BLaER1 treated with 17β-estradiol and CSF1 and Interleukin-3, amounts not matched to agents 10 nM and 100 nM (cell line): ENCODE results near the gene SOWAHA.
"Not testable (repeated sequence)": the region's sequence is repeated elsewhere in the genome, so short reads cannot be mapped to it uniquely, and the experiment has no call there.

ENCODE experiments used
- H3K27ac ChIP-seq, 11 experiments: shearing (Covaris generic); formaldehyde crosslinking; 2 replicates each; pipeline ENCODE4 v1.8.1; 2022
- H3K27me3 ChIP-seq, 11 experiments: shearing (Covaris generic); formaldehyde crosslinking; 2 replicates each; pipeline ENCODE4 v1.8.1; 2022
- H3K36me3 ChIP-seq, 11 experiments: shearing (Covaris generic); formaldehyde crosslinking; 2 replicates each; pipeline ENCODE4 v1.8.1; 2022
- H3K4me1 ChIP-seq, 10 experiments: shearing (Covaris generic); formaldehyde crosslinking; 2 replicates each; pipeline ENCODE4 v1.8.1; 2022
- H3K4me2 ChIP-seq, 11 experiments: shearing (Covaris generic); formaldehyde crosslinking; 2 replicates each; pipeline ENCODE4 v1.8.1; 2022
- H3K4me3 ChIP-seq, 10 experiments: shearing (Covaris generic); formaldehyde crosslinking; 2 replicates each; pipeline ENCODE4 v1.8.1; 2022
- H3K9ac ChIP-seq, 11 experiments: shearing (Covaris generic); formaldehyde crosslinking; 2 replicates each; pipeline ENCODE4 v1.8.1; 2022
- H3K9me3 ChIP-seq, 11 experiments: shearing (Covaris generic); formaldehyde crosslinking; replicated peaks in 1 of 11; 2 replicates each; pipeline ENCODE4 v1.8.1; 2022
- H4K20me1 ChIP-seq, 11 experiments: shearing (Covaris generic); formaldehyde crosslinking; 2 replicates each; pipeline ENCODE4 v1.8.1; 2022
- Cebpa-rat ChIP-seq, 11 experiments: shearing (Covaris generic); IDR thresholded peaks; 2 replicates each; pipeline ENCODE4 v1.8.1; 2022

The SOWAHA gene

GRCh38 chr5:132797651-132798050 lies 15.5 kb upstream of the SOWAHA start:
- no peak for TF ChIP-seq Cebpa-rat (IDR thresholded peaks at IDR 0.05)
- Histone ChIP-seq H4K20me1 (no peaks in the 10 kb centered on the region), H3K4me3 (no peak overlapping the region), H3K4me2 (no peak overlapping the region), H3K36me3 (no peaks in the 10 kb centered on the region), H3K9ac (no peak overlapping the region), H3K4me1 (no peaks in the 10 kb centered on the region), H3K27me3 (no peaks in the 10 kb centered on the region), H3K27ac (no peak overlapping the region), H3K9me3 (no peaks in the 10 kb centered on the region)

GRCh38 chr5:132799392-132799791 lies 13.7 kb upstream of the SOWAHA start:
- H3K4me3 ChIP-seq = no peak overlapping the region
- TF ChIP-seq Cebpa-rat (IDR thresholded peaks at IDR 0.05) = no peak
- no peak overlapping the region for H3K4me2 ChIP-seq
- H3K9me3 ChIP-seq = no peaks in the 10 kb centered on the region
- no peaks in the 10 kb centered on the region for H3K27me3 ChIP-seq
- H3K9ac ChIP-seq = no peak overlapping the region
- H3K4me1 ChIP-seq = peaks cover 0 to 1% (median 0%) of the 10 kb centered on the region in 10 experiments; a peak in 3 of 20 replicates
- H3K27ac ChIP-seq = no peak overlapping the region
- no peaks in the 10 kb centered on the region for H3K36me3 ChIP-seq
- no peaks in the 10 kb centered on the region for H4K20me1 ChIP-seq

DNA sequence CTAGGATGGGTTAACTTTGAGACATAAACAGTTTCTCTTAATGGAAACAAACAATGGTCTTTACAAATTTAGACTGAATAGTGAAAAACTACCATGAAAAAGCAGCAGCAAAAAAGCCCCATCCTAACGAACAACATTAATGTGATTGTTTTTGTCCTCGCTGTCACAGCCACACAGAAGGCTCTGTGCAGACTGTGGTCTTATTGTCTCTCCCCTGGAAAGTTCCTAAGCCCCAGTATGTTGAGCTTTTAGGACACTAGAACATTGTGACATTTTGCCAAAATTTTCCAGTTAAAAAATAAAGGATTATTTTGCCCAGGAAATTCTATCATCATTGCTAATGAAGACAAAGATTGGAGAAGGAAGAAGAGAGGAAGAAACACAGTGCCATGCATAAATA lies 12.6 kb upstream of the SOWAHA start:
- no peak overlapping the region for H3K27ac ChIP-seq

DNA sequence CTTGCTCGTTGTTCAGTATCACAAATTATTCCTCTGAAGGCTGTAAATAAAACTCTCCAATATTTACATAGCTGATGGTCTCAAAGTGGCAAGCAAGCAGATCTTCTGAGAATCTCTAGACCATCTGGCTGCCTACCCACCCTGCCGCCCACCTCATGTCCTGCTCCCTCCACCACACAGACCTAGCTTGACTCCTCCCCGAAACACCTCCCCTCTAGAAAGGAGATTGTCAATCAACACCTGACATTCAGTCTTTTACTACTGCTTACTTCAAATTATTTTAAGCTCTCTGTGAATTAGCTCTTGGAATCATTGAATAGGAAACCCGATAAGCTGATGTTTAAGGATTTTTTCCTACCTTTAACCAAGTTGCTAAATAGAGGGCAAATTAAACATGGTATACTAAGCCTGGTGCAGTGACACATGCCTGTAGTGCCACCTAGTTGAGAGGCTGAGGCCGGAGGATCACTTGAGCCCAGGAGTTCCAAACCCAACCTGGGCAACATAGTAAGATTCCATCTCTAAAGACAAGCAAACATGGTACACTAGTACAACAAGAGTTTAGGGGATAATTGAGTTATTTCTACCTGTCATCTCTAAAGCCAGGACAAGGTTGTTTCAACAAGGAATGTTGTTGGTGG lies 10.9 kb upstream of the SOWAHA start:
- peaks cover 7 to 13% (median 9%) of the 10 kb centered on the region in 10 experiments for H3K4me1 ChIP-seq
- H4K20me1 ChIP-seq = no peaks in the 10 kb centered on the region
- no peak for TF ChIP-seq Cebpa-rat (IDR thresholded peaks at IDR 0.05)
- H3K9me3 ChIP-seq = no peaks in the 10 kb centered on the region; a peak in 2 of 22 replicates
- no peak overlapping the region for H3K27ac ChIP-seq
- no peaks in the 10 kb centered on the region for H3K36me3 ChIP-seq
- H3K4me3 ChIP-seq = no peak overlapping the region
- no peak overlapping the region for H3K4me2 ChIP-seq
- H3K27me3 ChIP-seq = no peaks in the 10 kb centered on the region
- no peak overlapping the region for H3K9ac ChIP-seq

More for the DNA sequence above, 12.6 kb upstream of the SOWAHA start:
- H3K36me3 ChIP-seq = no peaks in the 10 kb centered on the region
- H3K9me3 ChIP-seq = no peaks in the 10 kb centered on the region; a peak in 2 of 22 replicates
- no peak overlapping the region for H3K9ac ChIP-seq
- H4K20me1 ChIP-seq = no peaks in the 10 kb centered on the region
- H3K4me1 ChIP-seq = peaks cover 0 to 3% (median 0%) of the 10 kb centered on the region in 10 experiments; a peak in 3 of 20 replicates
- no peak overlapping the region for H3K4me2 ChIP-seq
- no peak for TF ChIP-seq Cebpa-rat (IDR thresholded peaks at IDR 0.05)
- no peak overlapping the region for H3K4me3 ChIP-seq
- no peaks in the 10 kb centered on the region for H3K27me3 ChIP-seq

DNA sequence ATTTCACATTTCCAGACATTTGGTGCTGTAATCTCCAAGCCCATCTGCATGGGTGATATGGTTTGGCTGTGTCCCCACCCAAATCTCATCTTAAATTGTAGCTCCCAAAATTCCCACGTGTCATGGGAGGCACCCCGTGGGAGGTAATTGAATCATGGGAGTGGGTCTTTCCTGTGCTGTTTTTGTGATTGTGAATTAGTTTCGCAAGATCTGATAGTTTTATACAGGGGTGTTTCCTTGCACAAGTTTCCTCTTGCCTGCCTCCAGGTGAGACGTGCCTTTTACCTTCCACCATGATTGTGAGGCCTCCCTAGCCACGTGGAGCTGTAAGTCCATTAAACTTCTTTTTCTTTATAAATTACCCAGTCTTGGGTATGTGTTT lies 10.4 kb upstream of the SOWAHA start:
- not testable (repeated sequence) for H3K9ac ChIP-seq, H3K36me3 ChIP-seq, H3K27me3 ChIP-seq, H4K20me1 ChIP-seq, H3K27ac ChIP-seq, H3K4me3 ChIP-seq, H3K9me3 ChIP-seq, H3K4me2 ChIP-seq
- H3K4me1 ChIP-seq = peaks cover 12 to 18% (median 15%) of the 10 kb centered on the region in 10 experiments
- TF ChIP-seq Cebpa-rat (IDR thresholded peaks at IDR 0.05) = peak in 1 of 11 experiments; percentile 70; a peak in 1 of 22 replicates

GRCh38 chr5:132804219-132804618 lies 8.9 kb upstream of the SOWAHA start:
- Histone ChIP-seq H3K4me1 (peaks cover 12 to 20% (median 16%) of the 10 kb centered on the region in 10 experiments), H3K4me2 (0 out of 22 replicates have a peak overlapping the region, but pooled peaks of 1 of the 11 experiments have one; percentile 15), H3K27me3 (peaks cover 0 to 13% (median 0%) of the 10 kb centered on the region in 11 experiments; a peak in 2 of 22 replicates)
- not testable (repeated sequence) for H3K27ac ChIP-seq, H3K4me3 ChIP-seq, H3K36me3 ChIP-seq, H3K9me3 ChIP-seq, H4K20me1 ChIP-seq, H3K9ac ChIP-seq

- not testable (repeated sequence) for H3K4me2 ChIP-seq, H3K9me3 ChIP-seq, H3K27ac ChIP-seq, H3K4me3 ChIP-seq, H3K36me3 ChIP-seq, H3K9ac ChIP-seq, H4K20me1 ChIP-seq
- peaks cover 3 to 21% (median 5%) of the 10 kb centered on the region in 11 experiments; a peak in 19 of 22 replicates for H3K27me3 ChIP-seq
- peaks cover 12 to 20% (median 16%) of the 10 kb centered on the region in 10 experiments for H3K4me1 ChIP-seq
These were observed 7.2 kb upstream of the SOWAHA start for GRCh38 chr5:132805872-132806271.

- Histone ChIP-seq H3K4me2 (peak overlapping the region; percentile 48 to 85 (median 69)), H3K4me1 (peaks cover 12 to 20% (median 16%) of the 10 kb centered on the region in 10 experiments), H3K9ac (peak overlapping the region in 4 of 11 experiments; percentile 28 to 51 (median 41); a peak in 2 of 22 replicates)
These were observed 6.3 kb upstream of the SOWAHA start for GRCh38 chr5:132806804-132807162.

DNA sequence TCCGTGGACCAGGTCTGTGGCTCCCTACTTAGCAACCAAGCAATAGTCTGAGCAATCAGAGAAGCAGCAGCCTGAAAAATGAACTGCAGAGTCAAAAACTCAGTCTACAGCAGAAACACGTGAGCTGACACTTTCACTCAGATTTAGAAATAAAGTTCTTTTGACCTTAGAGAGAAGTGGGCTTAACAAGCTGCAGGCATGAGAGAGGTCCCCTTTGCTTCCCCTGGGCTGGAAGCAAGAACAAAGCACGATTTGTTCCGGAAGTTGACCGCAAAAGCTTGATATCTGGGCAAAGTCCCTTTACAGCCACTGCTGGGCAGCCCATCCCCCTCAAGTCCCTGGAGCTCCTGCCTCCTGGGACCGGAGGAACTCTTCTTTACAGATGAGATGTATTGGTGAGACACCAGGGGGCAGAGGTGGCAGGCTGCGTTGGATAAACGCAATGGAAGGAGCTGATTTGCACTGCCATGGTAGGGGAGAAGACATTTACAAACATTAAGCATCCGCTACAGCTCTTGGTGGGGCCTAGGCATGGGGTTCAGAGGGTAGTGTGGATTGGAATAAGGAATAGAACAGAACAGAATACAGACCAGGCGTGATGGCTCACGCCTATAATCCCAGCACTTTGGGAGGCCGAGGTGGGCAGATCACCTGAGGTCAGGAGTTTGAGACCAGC lies 5.8 kb upstream of the SOWAHA start:
- peaks cover 17 to 35% (median 19%) of the 10 kb centered on the region in 11 experiments for H3K27me3 ChIP-seq
- H3K27ac ChIP-seq = peak overlapping the region in 4 of 11 experiments; percentile 12 to 47 (median 22); a peak in 4 of 22 replicates
- no peaks in the 10 kb centered on the region; a peak in 2 of 22 replicates for H3K9me3 ChIP-seq
- no peak for TF ChIP-seq Cebpa-rat (IDR thresholded peaks at IDR 0.05)
- peaks cover 0 to 4% (median 0%) of the 10 kb centered on the region in 11 experiments; a peak in 1 of 22 replicates for H4K20me1 ChIP-seq
- peak overlapping the region; percentile 48 to 85 (median 69) for H3K4me2 ChIP-seq
- no peak overlapping the region for H3K4me3 ChIP-seq
- peak overlapping the region in 4 of 11 experiments; percentile 28 to 51 (median 41); a peak in 2 of 22 replicates for H3K9ac ChIP-seq
- H3K4me1 ChIP-seq = peaks cover 12 to 20% (median 16%) of the 10 kb centered on the region in 10 experiments
- no peaks in the 10 kb centered on the region for H3K36me3 ChIP-seq

More at GRCh38 chr5:132806804-132807162, 6.3 kb upstream of the SOWAHA start:
- H3K27me3 ChIP-seq = peaks cover 12 to 30% (median 14%) of the 10 kb centered on the region in 11 experiments
- peak overlapping the region in 4 of 11 experiments; percentile 12 to 47 (median 22); a peak in 4 of 22 replicates for H3K27ac ChIP-seq
- not testable (repeated sequence) for H3K36me3 ChIP-seq, H4K20me1 ChIP-seq, H3K9me3 ChIP-seq, H3K4me3 ChIP-seq
